HepG2 (cell line): Measurements from ENCODE around the gene KIF6. TPM values are rescaled to one million over a fixed set of nuclear protein-coding genes. Genes with fewer than 3 reads are reported as not detected.

ENCODE experiments used
- ATAC-seq: fragments of 200-7000 bp; cut with Tn5 transposase; 3 replicates; pipeline ENCODE4 v1.9.1; 2020; ENCODE audit warnings: mild to moderate bottlenecking, moderate library complexity
- BruUV-seq: library from RNA; stranded (reverse); fragments of 400-500 nt; replicated peaks from 2 replicates; lab custom pipeline; 2021; lab: Mats Ljungman, UMichigan
- CTCF ChIA-PET: fragments of 300-600 bp; formaldehyde crosslinking; extraction: SDS; loops from one replicate; lab custom pipeline; 2021; ENCODE audit warnings: low total read pairs, inconsistent platforms, low intra/inter-chr PET ratio; lab: Yijun Ruan, JAX
- POLR2A ChIA-PET: fragments of 350-600 bp; sonication (Branson Sonifier 250); formaldehyde crosslinking; loops from one replicate; lab custom pipeline; 2020; ENCODE audit warnings: antibody characterized with exemption, inconsistent platforms; lab: Yijun Ruan, JAX
- DNase-seq: peaks from one replicate; pipeline ENCODE4 v3.0.0-alpha.2; 2015; ENCODE audit warnings: low spot score
- FAIRE-seq: peaks from 3 replicates; lab custom pipeline; 2011; peaks lifted over from hg19 to GRCh38; lab: Jason Lieb, UNC
- H2AFZ ChIP-seq: one replicate; pipeline ENCODE4 v1.6.1; 2011; ENCODE audit warnings: low read length, inconsistent platforms
- H3K27ac ChIP-seq: fragments of 300-600 bp; 3 replicates; pipeline ENCODE4 v1.8.0; 2011; ENCODE audit warnings: mixed run types, mild to moderate bottlenecking, mixed read lengths, low read length, inconsistent platforms; ENCODE audit not compliant: insufficient read depth; ENCODE audit errors: extremely low read length
- H3K27me3 ChIP-seq, 2 experiments: fragments of 200-600 bp in 1 of 2; 2 replicates in 1 of 2; 3 replicates in 1 of 2; pipeline versions ENCODE4 v1.6.0 to v1.8.0; 2011; ENCODE audit warnings: low read length in 2 of 2, mild to moderate bottlenecking in 2 of 2, moderate library complexity in 2 of 2, inconsistent platforms in 1 of 2; ENCODE audit not compliant: insufficient read depth in 2 of 2, control insufficient read depth in 1 of 2
- H3K36me3 ChIP-seq, 2 experiments: fragments of 200-600 bp in 1 of 2; replicated peaks in 1 of 2; 2 replicates in 1 of 2; 3 replicates in 1 of 2; pipeline versions ENCODE4 v1.5.1 to v1.8.0; 2011; ENCODE audit warnings: low read length in 2 of 2, inconsistent platforms in 1 of 2; ENCODE audit not compliant: insufficient read depth in 2 of 2, control insufficient read depth in 1 of 2
- H3K4me1 ChIP-seq: 2 replicates; pipeline ENCODE4 v1.5.1; 2012; ENCODE audit warnings: low read length, inconsistent platforms; ENCODE audit not compliant: insufficient read depth
- H3K4me2 ChIP-seq: 2 replicates; pipeline ENCODE4 v1.6.0; 2011; ENCODE audit warnings: low read depth, low read length, inconsistent platforms
- H3K4me3 ChIP-seq, 3 experiments: fragments of 200-600 bp in 1 of 3; sonication (generic), shearing (Covaris generic) in 1 of 3; replicated peaks in 1 of 3; 2 replicates each; pipeline ENCODE4 v1.5.1; 2011 to 2016; ENCODE audit warnings: low read length in 3 of 3, inconsistent platforms in 2 of 3, low read depth in 2 of 3, mild to moderate bottlenecking in 2 of 3, control low read depth in 1 of 3, mixed read lengths in 1 of 3; ENCODE audit not compliant: insufficient read depth in 1 of 3
- H3K79me2 ChIP-seq: one replicate; pipeline ENCODE4 v1.6.1; 2011; ENCODE audit warnings: low read length, inconsistent platforms; ENCODE audit not compliant: insufficient read depth
- H3K9ac ChIP-seq: 2 replicates; pipeline ENCODE4 v1.6.0; 2011; ENCODE audit warnings: mild to moderate bottlenecking, low read depth, low read length, inconsistent platforms; ENCODE audit not compliant: insufficient read depth
- H3K9me3 ChIP-seq: 2 replicates; pipeline ENCODE4 v1.5.1; 2012; ENCODE audit warnings: mild to moderate bottlenecking, low read length
- H4K20me1 ChIP-seq: 2 replicates; pipeline ENCODE4 v1.6.0; 2011; ENCODE audit warnings: inconsistent platforms, mild to moderate bottlenecking, low read length, moderate library complexity; ENCODE audit not compliant: insufficient read depth
- CREB1 ChIP-seq, 2 experiments: fragments of 450-650 bp in 1 of 2; IDR thresholded peaks; 2 replicates each; pipeline ENCODE4 v1.6.1; 2016 to 2017; ENCODE audit warnings: control low read depth in 1 of 2, mild to moderate bottlenecking in 1 of 2, missing compliant biosample characterization in 1 of 2, missing genetic modification characterization in 1 of 2
- DNMT1 ChIP-seq: sonication (generic); formaldehyde crosslinking; IDR thresholded peaks from 2 replicates; pipeline ENCODE4 v1.5.1; 2020; ENCODE audit warnings: mild to moderate bottlenecking, missing genetic modification reagents
- GMEB2 ChIP-seq: IDR thresholded peaks from 2 replicates; pipeline ENCODE4 v1.6.1; 2016; ENCODE audit warnings: missing biosample characterization, missing genetic modification reagents, low read depth
- MIER2 ChIP-seq: IDR thresholded peaks from 2 replicates; pipeline ENCODE4 v1.6.1; 2016; ENCODE audit warnings: missing biosample characterization, missing genetic modification reagents
- MIER3 ChIP-seq: IDR thresholded peaks from 2 replicates; pipeline ENCODE4 v1.6.1; 2016; ENCODE audit warnings: missing compliant biosample characterization, borderline replicate concordance
- MIXL1 ChIP-seq: IDR thresholded peaks from 2 replicates; pipeline ENCODE4 v1.6.1; 2016
- ZKSCAN8 ChIP-seq: IDR thresholded peaks from 2 replicates; pipeline ENCODE4 v1.6.1; 2016; ENCODE audit warnings: borderline replicate concordance, missing genetic modification reagents, missing compliant biosample characterization
- ZNF207 ChIP-seq: fragments of 450-650 bp; IDR thresholded peaks from 2 replicates; pipeline ENCODE4 v1.6.1; 2016; ENCODE audit warnings: antibody characterized with exemption, borderline replicate concordance
- ZNF543 ChIP-seq: sonication (generic); formaldehyde crosslinking; IDR thresholded peaks from 2 replicates; pipeline ENCODE4 v1.4.0; 2020; ENCODE audit warnings: mild to moderate bottlenecking, missing genetic modification reagents
- ZNF562 ChIP-seq: sonication (generic); formaldehyde crosslinking; IDR thresholded peaks from 2 replicates; pipeline ENCODE4 v1.8.0; 2022; ENCODE audit warnings: missing genetic modification reagents, borderline replicate concordance
- ZNF660 ChIP-seq: sonication (generic); formaldehyde crosslinking; IDR thresholded peaks from 2 replicates; pipeline ENCODE4 v1.5.1; 2020; ENCODE audit warnings: mild to moderate bottlenecking, low read depth, missing genetic modification reagents, borderline replicate concordance
- ZNF691 ChIP-seq: sonication (generic); formaldehyde crosslinking; IDR thresholded peaks from 2 replicates; pipeline ENCODE4 v1.4.0; 2020; ENCODE audit warnings: missing genetic modification reagents, low read depth, mild to moderate bottlenecking, borderline replicate concordance
- ZNF724P ChIP-seq: sonication (generic); formaldehyde crosslinking; IDR thresholded peaks from 2 replicates; pipeline ENCODE4 v1.8.0; 2022; ENCODE audit warnings: missing genetic modification reagents, borderline replicate concordance
- WGBS: methylation state at CpG from one replicate; pipeline ENCODE4 v1.1.6; 2017; ENCODE audit warnings: low lambda C conversion rate; 5-methylcytosine and 5-hydroxymethylcytosine counted together
- in situ Hi-C: cut with HindIII; loops from 2 replicates; pipeline ENCODE4 v1.10.0; 2017; ENCODE audit warnings: low pct_unique_long_range_greater_than_20kb; ENCODE audit not compliant: extremely low pct_ligation_motif_present
- intact Hi-C: fragments of 100-400 bp; cut with micrococcal nuclease; formaldehyde crosslinking; loops from one replicate; pipeline ENCODE4 v1.10.0; 2022; ENCODE audit not compliant: unreplicated experiment
- polyA plus RNA-seq, 8 experiments: library from polyadenylated mRNA; depleted of rRNA in 3 of 8; stranded (reverse) in 7 of 8; unstranded in 1 of 8; fragments of >200 nt; fragmentation: Illumina TruSeq in 4 of 8; extraction: Trizol in 4 of 8; gene quantifications; 2 replicates each; pipeline versions ENCODE4 v1.2.1 to v1.2.3, GENCODE V29; 2011 to 2016; ENCODE audit warnings: low read depth in 4 of 8, missing spikeins in 1 of 8, mixed read lengths in 1 of 8; ENCODE audit not compliant: insufficient read depth in 1 of 8
- total RNA-seq, 5 experiments: library from RNA; depleted of rRNA; stranded (reverse); fragments of >200 nt; fragmentation: Illumina TruSeq; extraction: Trizol; gene quantifications; 2 replicates each; pipeline ENCODE4 v1.2.3, GENCODE V29; 2016; ENCODE audit warnings: low read depth in 1 of 5
- TF ChIP-seq, protein P1 (sequence below): sonication (generic); formaldehyde crosslinking; IDR thresholded peaks from 2 replicates; pipeline ENCODE4 v1.8.0; 2022; ENCODE audit warnings: missing genetic modification reagents, mild to moderate bottlenecking, borderline replicate concordance

KIF6 gene
- total and polyA plus RNA-seq, 2 of the 13 experiments (the other 11 are each of a cell fraction or from before 2014, with no cell fraction given) = 0.04 to 0.27 TPM

GRCh38 chr6:39515471-39515870 lies 209.7 kb downstream of the KIF6 start:
- FAIRE-seq = no peak
- H3K36me3 ChIP-seq = no peaks in the 10 kb centered on the region
- intact Hi-C loops = no loop called here
- no peaks in the 10 kb centered on the region for H3K79me2 ChIP-seq
- no peaks in the 10 kb centered on the region for H3K27me3 ChIP-seq
- no peak overlapping the region for H3K4me2 ChIP-seq
- no peak overlapping the region for H3K27ac ChIP-seq
- H3K9me3 ChIP-seq = no peaks in the 10 kb centered on the region
- WGBS = 31% methylated on average over 4 of the region's 4 CpGs
- TF ChIP-seq ZNF543 (CRISPR knock-in tag) = no peak
- TF ChIP-seq ZNF562 (CRISPR knock-in tag) = no peak
- TF ChIP-seq GMEB2 (CRISPR knock-in tag) = no peak
- TF ChIP-seq ZKSCAN8 (CRISPR knock-in tag) = no peak
- no peak for TF ChIP-seq ZNF660 (CRISPR knock-in tag)
- TF ChIP-seq, protein P1, sequence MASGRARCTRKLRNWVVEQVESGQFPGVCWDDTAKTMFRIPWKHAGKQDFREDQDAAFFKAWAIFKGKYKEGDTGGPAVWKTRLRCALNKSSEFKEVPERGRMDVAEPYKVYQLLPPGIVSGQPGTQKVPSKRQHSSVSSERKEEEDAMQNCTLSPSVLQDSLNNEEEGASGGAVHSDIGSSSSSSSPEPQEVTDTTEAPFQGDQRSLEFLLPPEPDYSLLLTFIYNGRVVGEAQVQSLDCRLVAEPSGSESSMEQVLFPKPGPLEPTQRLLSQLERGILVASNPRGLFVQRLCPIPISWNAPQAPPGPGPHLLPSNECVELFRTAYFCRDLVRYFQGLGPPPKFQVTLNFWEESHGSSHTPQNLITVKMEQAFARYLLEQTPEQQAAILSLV (CRISPR knock-in tag) = no peak
- TF ChIP-seq MIER2 (CRISPR knock-in tag) = no peak
- TF ChIP-seq CREB1 (IDR thresholded peaks at IDR 0.05) = no peak
- no peak for TF ChIP-seq CREB1 (CRISPR knock-in tag; IDR thresholded peaks at IDR 0.05)
- no peak for TF ChIP-seq ZNF207
- TF ChIP-seq ZNF691 (CRISPR knock-in tag) = no peak
- TF ChIP-seq DNMT1 (CRISPR knock-in tag) = no peak
- no peak for TF ChIP-seq MIER3 (CRISPR knock-in tag)
- no peak for TF ChIP-seq MIXL1 (CRISPR knock-in tag)
- TF ChIP-seq ZNF724P (CRISPR knock-in tag) = no peak
- no peaks in the 10 kb centered on the region for H3K4me1 ChIP-seq
- in situ Hi-C loops = no loop called here
- H2AFZ ChIP-seq = no peak overlapping the region
- ChIA-PET POLR2A (no interaction called here), CTCF (no interaction called here)
- no peak for ATAC-seq
- H3K9ac ChIP-seq = no peak overlapping the region
- no peak for DNase-seq
- no TSS peak for BruUV-seq
- H4K20me1 ChIP-seq = no peaks in the 10 kb centered on the region; the same call in 1 of the 2 replicates
- no peak overlapping the region for H3K4me3 ChIP-seq
